Ovary (tissue), 3 donors: ENCODE results near the gene CAMTA1.

ENCODE experiments used
- CTCF ChIP-seq, 3 donors: fragments of 450-650 bp in 2 of 3; fragments of 200-600 bp in 1 of 3; IDR thresholded peaks; one replicate each; pipeline versions ENCODE4 v1.5.1 to v1.8.0; 2016 to 2022; ENCODE audit warnings: antibody characterized with exemption in 3 of 3, mild to moderate bottlenecking in 1 of 3
- EP300 ChIP-seq: sonication (generic); formaldehyde crosslinking; IDR thresholded peaks from one replicate; pipeline ENCODE4 v1.6.1; 2017; ENCODE audit warnings: antibody characterized with exemption
- donor health status: DM: no; HTN: no; CAD: no.

GRCh38 chr1:6888870-6889269, 103.6 kb downstream of the CAMTA1 start:
- TF ChIP-seq CTCF (IDR thresholded peaks at IDR 0.05) = no peak
- no peak for TF ChIP-seq EP300
